ENCODE results near the gene GINS1. TPM values are rescaled to one million over a fixed set of nuclear protein-coding genes. Genes with fewer than 3 reads are reported as not detected.

Gene GINS1
- total and polyA plus RNA-seq, 2 of the 13 experiments (the other 11 are each of a cell fraction or from before 2014, with no cell fraction given), result 14.6 to 59.9 TPM

DNA sequence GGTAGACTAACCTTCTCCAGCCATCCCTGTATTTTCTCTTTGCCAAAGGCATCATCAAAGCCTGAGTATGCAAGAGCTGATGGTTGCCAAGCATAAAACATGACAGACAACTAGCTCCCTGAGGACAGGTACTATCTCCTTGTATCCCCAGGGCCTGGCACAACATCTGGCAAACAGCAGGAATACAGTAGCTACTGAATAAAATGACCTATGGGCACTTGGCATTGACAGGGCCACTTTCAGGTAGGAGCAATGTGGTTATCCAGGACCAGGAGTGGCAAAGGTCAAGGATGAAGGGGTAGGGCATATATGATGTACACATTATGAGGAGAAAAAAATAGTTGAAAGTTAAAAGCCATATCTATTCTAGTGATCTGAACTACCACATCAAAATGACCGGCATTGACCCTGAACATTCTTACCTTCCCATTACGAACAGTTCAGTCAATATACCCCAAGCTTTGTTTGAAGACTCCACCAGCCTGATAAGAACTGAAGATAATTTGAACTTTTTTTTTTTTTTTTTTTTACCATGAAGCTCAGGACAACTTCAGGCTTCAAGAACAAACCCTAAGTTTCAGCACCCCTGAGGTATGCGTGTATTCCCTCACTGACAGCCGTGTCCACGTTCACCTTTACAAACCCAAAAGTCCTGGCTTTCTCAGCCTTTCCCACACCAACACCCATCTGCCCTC lies 29.1 kb upstream of the GINS1 start (continued):
- TF ChIP-seq, protein P1, sequence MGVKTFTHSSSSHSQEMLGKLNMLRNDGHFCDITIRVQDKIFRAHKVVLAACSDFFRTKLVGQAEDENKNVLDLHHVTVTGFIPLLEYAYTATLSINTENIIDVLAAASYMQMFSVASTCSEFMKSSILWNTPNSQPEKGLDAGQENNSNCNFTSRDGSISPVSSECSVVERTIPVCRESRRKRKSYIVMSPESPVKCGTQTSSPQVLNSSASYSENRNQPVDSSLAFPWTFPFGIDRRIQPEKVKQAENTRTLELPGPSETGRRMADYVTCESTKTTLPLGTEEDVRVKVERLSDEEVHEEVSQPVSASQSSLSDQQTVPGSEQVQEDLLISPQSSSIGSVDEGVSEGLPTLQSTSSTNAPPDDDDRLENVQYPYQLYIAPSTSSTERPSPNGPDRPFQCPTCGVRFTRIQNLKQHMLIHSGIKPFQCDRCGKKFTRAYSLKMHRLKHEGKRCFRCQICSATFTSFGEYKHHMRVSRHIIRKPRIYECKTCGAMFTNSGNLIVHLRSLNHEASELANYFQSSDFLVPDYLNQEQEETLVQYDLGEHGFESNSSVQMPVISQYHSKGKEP (CRISPR knock-in tag; IDR thresholded peaks at IDR 0.05), result no peak
- TF ChIP-seq, protein P2, sequence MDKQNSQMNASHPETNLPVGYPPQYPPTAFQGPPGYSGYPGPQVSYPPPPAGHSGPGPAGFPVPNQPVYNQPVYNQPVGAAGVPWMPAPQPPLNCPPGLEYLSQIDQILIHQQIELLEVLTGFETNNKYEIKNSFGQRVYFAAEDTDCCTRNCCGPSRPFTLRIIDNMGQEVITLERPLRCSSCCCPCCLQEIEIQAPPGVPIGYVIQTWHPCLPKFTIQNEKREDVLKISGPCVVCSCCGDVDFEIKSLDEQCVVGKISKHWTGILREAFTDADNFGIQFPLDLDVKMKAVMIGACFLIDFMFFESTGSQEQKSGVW (CRISPR knock-in tag; IDR thresholded peaks at IDR 0.05; ENCODE audit: borderline replicate concordance), result no peak
- TF ChIP-seq ZNF329 (CRISPR knock-in tag; IDR thresholded peaks at IDR 0.05; ENCODE audit: low read depth) (no peak), BCL6 (CRISPR knock-in tag; IDR thresholded peaks at IDR 0.05) (peak; percentile 90), ZKSCAN1 (IDR thresholded peaks at IDR 0.05; ENCODE audit: low read length) (no peak), RBAK (CRISPR knock-in tag; IDR thresholded peaks at IDR 0.05) (no peak), IRF2 (CRISPR knock-in tag; IDR thresholded peaks at IDR 0.05) (peak; percentile 68; the same call in 1 of the 2 replicates), MATR3 (CRISPR knock-in tag; IDR thresholded peaks at IDR 0.05) (no peak), ZIK1 (CRISPR knock-in tag; IDR thresholded peaks at IDR 0.05; ENCODE audit: borderline replicate concordance, low read depth) (no peak), CENPT (CRISPR knock-in tag; IDR thresholded peaks at IDR 0.05; ENCODE audit: low read depth) (no peak), RFX5 (IDR thresholded peaks at IDR 0.05; ENCODE audit: low read depth, low read length) (no peak), ZNF572 (CRISPR knock-in tag; IDR thresholded peaks at IDR 0.05) (no peak), HMGA1 (CRISPR knock-in tag; conservative IDR thresholded peaks at IDR 0.05) (no peak), TEAD2 (CRISPR knock-in tag; IDR thresholded peaks at IDR 0.05) (no peak), ZNF354B (CRISPR knock-in tag; IDR thresholded peaks at IDR 0.05) (no peak), ZNF34 (CRISPR knock-in tag; IDR thresholded peaks at IDR 0.05; ENCODE audit: borderline replicate concordance) (0 out of 2 replicates have a peak, but pooled peaks have one; percentile 63)
- TF ChIP-seq, protein P3, sequence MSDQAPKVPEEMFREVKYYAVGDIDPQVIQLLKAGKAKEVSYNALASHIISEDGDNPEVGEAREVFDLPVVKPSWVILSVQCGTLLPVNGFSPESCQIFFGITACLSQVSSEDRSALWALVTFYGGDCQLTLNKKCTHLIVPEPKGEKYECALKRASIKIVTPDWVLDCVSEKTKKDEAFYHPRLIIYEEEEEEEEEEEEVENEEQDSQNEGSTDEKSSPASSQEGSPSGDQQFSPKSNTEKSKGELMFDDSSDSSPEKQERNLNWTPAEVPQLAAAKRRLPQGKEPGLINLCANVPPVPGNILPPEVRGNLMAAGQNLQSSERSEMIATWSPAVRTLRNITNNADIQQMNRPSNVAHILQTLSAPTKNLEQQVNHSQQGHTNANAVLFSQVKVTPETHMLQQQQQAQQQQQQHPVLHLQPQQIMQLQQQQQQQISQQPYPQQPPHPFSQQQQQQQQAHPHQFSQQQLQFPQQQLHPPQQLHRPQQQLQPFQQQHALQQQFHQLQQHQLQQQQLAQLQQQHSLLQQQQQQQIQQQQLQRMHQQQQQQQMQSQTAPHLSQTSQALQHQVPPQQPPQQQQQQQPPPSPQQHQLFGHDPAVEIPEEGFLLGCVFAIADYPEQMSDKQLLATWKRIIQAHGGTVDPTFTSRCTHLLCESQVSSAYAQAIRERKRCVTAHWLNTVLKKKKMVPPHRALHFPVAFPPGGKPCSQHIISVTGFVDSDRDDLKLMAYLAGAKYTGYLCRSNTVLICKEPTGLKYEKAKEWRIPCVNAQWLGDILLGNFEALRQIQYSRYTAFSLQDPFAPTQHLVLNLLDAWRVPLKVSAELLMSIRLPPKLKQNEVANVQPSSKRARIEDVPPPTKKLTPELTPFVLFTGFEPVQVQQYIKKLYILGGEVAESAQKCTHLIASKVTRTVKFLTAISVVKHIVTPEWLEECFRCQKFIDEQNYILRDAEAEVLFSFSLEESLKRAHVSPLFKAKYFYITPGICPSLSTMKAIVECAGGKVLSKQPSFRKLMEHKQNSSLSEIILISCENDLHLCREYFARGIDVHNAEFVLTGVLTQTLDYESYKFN (CRISPR knock-in tag; conservative IDR thresholded peaks at IDR 0.05), result peak; percentile 92
- TF ChIP-seq, protein P4, sequence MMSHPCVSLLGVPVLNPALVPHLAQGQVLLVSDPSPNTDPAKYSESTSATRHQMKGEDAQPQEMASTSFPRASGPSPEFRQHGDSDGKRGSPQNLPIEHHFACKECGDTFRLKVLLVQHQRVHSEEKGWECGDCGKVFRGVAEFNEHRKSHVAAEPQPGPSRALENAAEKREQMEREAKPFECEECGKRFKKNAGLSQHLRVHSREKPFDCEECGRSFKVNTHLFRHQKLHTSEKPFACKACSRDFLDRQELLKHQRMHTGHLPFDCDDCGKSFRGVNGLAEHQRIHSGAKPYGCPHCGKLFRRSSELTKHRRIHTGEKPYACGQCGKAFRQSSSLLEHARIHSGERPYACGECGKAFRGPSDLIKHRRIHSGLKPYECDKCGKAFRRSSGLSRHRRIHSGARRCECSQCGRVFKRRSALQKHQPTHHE (CRISPR knock-in tag; IDR thresholded peaks at IDR 0.05; ENCODE audit: borderline replicate concordance), result no peak
- TF ChIP-seq, protein P5, sequence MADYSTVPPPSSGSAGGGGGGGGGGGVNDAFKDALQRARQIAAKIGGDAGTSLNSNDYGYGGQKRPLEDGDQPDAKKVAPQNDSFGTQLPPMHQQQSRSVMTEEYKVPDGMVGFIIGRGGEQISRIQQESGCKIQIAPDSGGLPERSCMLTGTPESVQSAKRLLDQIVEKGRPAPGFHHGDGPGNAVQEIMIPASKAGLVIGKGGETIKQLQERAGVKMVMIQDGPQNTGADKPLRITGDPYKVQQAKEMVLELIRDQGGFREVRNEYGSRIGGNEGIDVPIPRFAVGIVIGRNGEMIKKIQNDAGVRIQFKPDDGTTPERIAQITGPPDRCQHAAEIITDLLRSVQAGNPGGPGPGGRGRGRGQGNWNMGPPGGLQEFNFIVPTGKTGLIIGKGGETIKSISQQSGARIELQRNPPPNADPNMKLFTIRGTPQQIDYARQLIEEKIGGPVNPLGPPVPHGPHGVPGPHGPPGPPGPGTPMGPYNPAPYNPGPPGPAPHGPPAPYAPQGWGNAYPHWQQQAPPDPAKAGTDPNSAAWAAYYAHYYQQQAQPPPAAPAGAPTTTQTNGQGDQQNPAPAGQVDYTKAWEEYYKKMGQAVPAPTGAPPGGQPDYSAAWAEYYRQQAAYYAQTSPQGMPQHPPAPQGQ (CRISPR knock-in tag; IDR thresholded peaks at IDR 0.05; ENCODE audit: borderline replicate concordance), result no peak

Measured in HepG2 (cell line).